Osteocyte (in vitro differentiated cells): ENCODE measurements around the gene CDC42BPB. TPM values are rescaled to one million over a fixed set of nuclear protein-coding genes. Genes with fewer than 3 reads are reported as not detected.

Experiments used
- DNase-seq: peaks from one replicate; pipeline ENCODE4 v3.0.0; 2021; ENCODE audit warnings: mixed read lengths; ENCODE audit not compliant: unreplicated experiment; ENCODE audit errors: extremely low spot score
- H3K27ac Mint-ChIP-seq: one replicate; pipeline ENCODE4 v1.8.0; 2021; ENCODE audit warnings: mild to moderate bottlenecking, mixed read lengths; ENCODE audit not compliant: unreplicated experiment
- H3K27me3 Mint-ChIP-seq: one replicate; pipeline ENCODE4 v1.8.0; 2021; ENCODE audit warnings: mixed read lengths; ENCODE audit not compliant: unreplicated experiment
- H3K36me3 Mint-ChIP-seq: one replicate; pipeline ENCODE4 v1.8.0; 2021; ENCODE audit warnings: mixed read lengths; ENCODE audit not compliant: unreplicated experiment
- H3K4me1 Mint-ChIP-seq: one replicate; pipeline ENCODE4 v1.8.0; 2021; ENCODE audit warnings: mixed read lengths; ENCODE audit not compliant: unreplicated experiment
- H3K4me3 Mint-ChIP-seq: one replicate; pipeline ENCODE4 v1.8.0; 2021; ENCODE audit warnings: mild to moderate bottlenecking, moderate library complexity, mixed read lengths; ENCODE audit not compliant: unreplicated experiment
- H3K9me3 Mint-ChIP-seq: one replicate; pipeline ENCODE4 v1.8.0; 2021; ENCODE audit warnings: mixed read lengths; ENCODE audit not compliant: unreplicated experiment
- total RNA-seq: library from RNA; stranded (reverse); gene quantifications from 2 replicates; pipeline ENCODE4 v1.2.1, GENCODE V29; 2021
- TF ChIP-seq, protein P1 (sequence below): fragments of 200-600 bp; sonication (generic); IDR thresholded peaks from 2 replicates; pipeline ENCODE4 v1.5.0; 2021; ENCODE audit warnings: antibody characterized with exemption, mild to moderate bottlenecking, moderate library complexity

The CDC42BPB gene
- total RNA-seq, 1 donor from 2014 or later = 99.0 TPM

- DNase-seq = no peak
- peaks cover 50% of the 10 kb centered on the region for H3K36me3 Mint-ChIP-seq
- no peak overlapping the region for H3K4me3 Mint-ChIP-seq
- no peaks in the 10 kb centered on the region for H3K4me1 Mint-ChIP-seq
- no peak overlapping the region for H3K27ac Mint-ChIP-seq
- no peaks in the 10 kb centered on the region for H3K27me3 Mint-ChIP-seq
- no peaks in the 10 kb centered on the region for H3K9me3 Mint-ChIP-seq
- TF ChIP-seq, protein P1, sequence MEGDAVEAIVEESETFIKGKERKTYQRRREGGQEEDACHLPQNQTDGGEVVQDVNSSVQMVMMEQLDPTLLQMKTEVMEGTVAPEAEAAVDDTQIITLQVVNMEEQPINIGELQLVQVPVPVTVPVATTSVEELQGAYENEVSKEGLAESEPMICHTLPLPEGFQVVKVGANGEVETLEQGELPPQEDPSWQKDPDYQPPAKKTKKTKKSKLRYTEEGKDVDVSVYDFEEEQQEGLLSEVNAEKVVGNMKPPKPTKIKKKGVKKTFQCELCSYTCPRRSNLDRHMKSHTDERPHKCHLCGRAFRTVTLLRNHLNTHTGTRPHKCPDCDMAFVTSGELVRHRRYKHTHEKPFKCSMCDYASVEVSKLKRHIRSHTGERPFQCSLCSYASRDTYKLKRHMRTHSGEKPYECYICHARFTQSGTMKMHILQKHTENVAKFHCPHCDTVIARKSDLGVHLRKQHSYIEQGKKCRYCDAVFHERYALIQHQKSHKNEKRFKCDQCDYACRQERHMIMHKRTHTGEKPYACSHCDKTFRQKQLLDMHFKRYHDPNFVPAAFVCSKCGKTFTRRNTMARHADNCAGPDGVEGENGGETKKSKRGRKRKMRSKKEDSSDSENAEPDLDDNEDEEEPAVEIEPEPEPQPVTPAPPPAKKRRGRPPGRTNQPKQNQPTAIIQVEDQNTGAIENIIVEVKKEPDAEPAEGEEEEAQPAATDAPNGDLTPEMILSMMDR = no peak
These were observed 86.0 kb downstream of the CDC42BPB start for GRCh38 chr14:102971314-102971713.

DNA sequence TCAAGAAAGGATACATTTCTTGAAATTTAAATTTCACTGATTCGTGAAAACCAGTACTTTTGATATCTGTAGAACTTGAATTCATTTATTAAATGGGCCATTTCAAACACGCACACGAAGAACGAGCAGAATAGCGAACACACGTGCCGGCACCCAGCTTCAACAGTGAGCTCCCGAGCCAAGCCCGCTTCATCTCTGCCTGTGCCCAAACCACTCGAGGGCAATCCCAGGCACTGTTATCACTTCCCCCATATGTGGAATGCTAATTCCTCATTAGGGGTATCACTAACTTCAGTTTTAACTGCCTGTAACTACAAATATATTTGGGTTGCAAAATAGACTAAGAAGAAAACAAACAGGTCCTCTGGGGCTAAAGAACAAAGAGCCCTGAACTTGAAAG, 86.9 kb downstream of the CDC42BPB start:
- Mint-ChIP-seq H3K9me3 (no peaks in the 10 kb centered on the region), H3K27me3 (no peaks in the 10 kb centered on the region), H3K4me3 (no peak overlapping the region), H3K4me1 (no peaks in the 10 kb centered on the region), H3K36me3 (peaks cover 55% of the 10 kb centered on the region), H3K27ac (no peak overlapping the region)
- DNase-seq = no peak
- TF ChIP-seq, protein P1 = no peak

GRCh38 chr14:102969901-102970300, 87.4 kb downstream of the CDC42BPB start:
- peaks cover 55% of the 10 kb centered on the region for H3K36me3 Mint-ChIP-seq

GRCh38 chr14:102969060-102969791, 88.1 kb downstream of the CDC42BPB start:
- H3K36me3 Mint-ChIP-seq = peaks cover 55% of the 10 kb centered on the region
- TF ChIP-seq, protein P1 = no peak
- H3K9me3 Mint-ChIP-seq = no peaks in the 10 kb centered on the region
- H3K4me1 Mint-ChIP-seq = no peaks in the 10 kb centered on the region
- H3K27ac Mint-ChIP-seq = no peak overlapping the region
- H3K4me3 Mint-ChIP-seq = no peak overlapping the region
- no peak for DNase-seq
- H3K27me3 Mint-ChIP-seq = no peaks in the 10 kb centered on the region

More at GRCh38 chr14:102969901-102970300, 87.4 kb downstream of the CDC42BPB start:
- no peaks in the 10 kb centered on the region for H3K27me3 Mint-ChIP-seq
- H3K9me3 Mint-ChIP-seq = no peaks in the 10 kb centered on the region
- no peak overlapping the region for H3K4me3 Mint-ChIP-seq
- TF ChIP-seq, protein P1 = no peak
- no peak overlapping the region for H3K27ac Mint-ChIP-seq
- no peak for DNase-seq
- H3K4me1 Mint-ChIP-seq = no peaks in the 10 kb centered on the region

GRCh38 chr14:102968306-102968705, 89.0 kb downstream of the CDC42BPB start:
- H3K27me3 Mint-ChIP-seq = no peaks in the 10 kb centered on the region
- H3K9me3 Mint-ChIP-seq = no peaks in the 10 kb centered on the region
- TF ChIP-seq, protein P1 = no peak
- H3K4me3 Mint-ChIP-seq = no peak overlapping the region
- peaks cover 55% of the 10 kb centered on the region for H3K36me3 Mint-ChIP-seq
- no peaks in the 10 kb centered on the region for H3K4me1 Mint-ChIP-seq
- no peak overlapping the region for H3K27ac Mint-ChIP-seq
- no peak for DNase-seq
